HG03378 (cell line): ENCODE data around the gene NLRP3.

Experiments
- ATAC-seq: cut with Tn5 transposase; IDR thresholded peaks from one replicate; pipeline ENCODE4 v1.9.1; 2021; ENCODE audit warnings: mild to moderate bottlenecking, moderate library complexity; ENCODE audit not compliant: unreplicated experiment

The NLRP3 gene

GRCh38 chr1:247435759-247436147 lies 19.8 kb downstream of the NLRP3 start:
- no peak for ATAC-seq

GRCh38 chr1:247437551-247438505 lies 21.9 kb downstream of the NLRP3 start:
- ATAC-seq: no peak

GRCh38 chr1:247440001-247440620 lies 24.1 kb downstream of the NLRP3 start:
- ATAC-seq: peak; percentile 100

- ATAC-seq: no peak
Measured at GRCh38 chr1:247441606-247442005, 25.6 kb downstream of the NLRP3 start.

GRCh38 chr1:247442164-247442563 lies 26.2 kb downstream of the NLRP3 start:
- no peak for ATAC-seq

GRCh38 chr1:247443641-247444040 lies 27.7 kb downstream of the NLRP3 start:
- ATAC-seq: no peak

GRCh38 chr1:247444571-247444970 lies 28.6 kb downstream of the NLRP3 start:
- ATAC-seq: no peak

GRCh38 chr1:247445526-247446356 lies 29.8 kb downstream of the NLRP3 start:
- no peak for ATAC-seq

- ATAC-seq: no peak
Measured at GRCh38 chr1:247447162-247447909, 31.4 kb downstream of the NLRP3 start.

- no peak for ATAC-seq
Measured at GRCh38 chr1:247448107-247448791, 32.3 kb downstream of the NLRP3 start.

GRCh38 chr1:247451388-247452010 lies 35.5 kb downstream of the NLRP3 start:
- no peak for ATAC-seq

- ATAC-seq: no peak
Measured at GRCh38 chr1:247452447-247453039, 36.6 kb downstream of the NLRP3 start.

GRCh38 chr1:247453245-247453644 lies 37.3 kb downstream of the NLRP3 start:
- no peak for ATAC-seq

GRCh38 chr1:247453997-247454396 lies 38.0 kb downstream of the NLRP3 start:
- no peak for ATAC-seq

- no peak for ATAC-seq
Measured at GRCh38 chr1:247456021-247456420, 40.0 kb downstream of the NLRP3 start.

GRCh38 chr1:247456914-247457639 lies 41.1 kb downstream of the NLRP3 start:
- ATAC-seq: no peak

- no peak for ATAC-seq
Measured at GRCh38 chr1:247459507-247459906, 43.5 kb downstream of the NLRP3 start.

GRCh38 chr1:247465796-247466195 lies 49.8 kb downstream of the NLRP3 start:
- no peak for ATAC-seq

- ATAC-seq: no peak
Measured at GRCh38 chr1:247467129-247467528, 51.2 kb downstream of the NLRP3 start.
